ENCODE data around the gene KCNMB2. TPM values are rescaled to one million over a fixed set of nuclear protein-coding genes. Genes with fewer than 3 reads are reported as not detected.

KCNMB2 gene
- total and polyA plus RNA-seq, 2 experiments from 2014 or later, result 2.4 TPM; not detected in 1

DNA sequence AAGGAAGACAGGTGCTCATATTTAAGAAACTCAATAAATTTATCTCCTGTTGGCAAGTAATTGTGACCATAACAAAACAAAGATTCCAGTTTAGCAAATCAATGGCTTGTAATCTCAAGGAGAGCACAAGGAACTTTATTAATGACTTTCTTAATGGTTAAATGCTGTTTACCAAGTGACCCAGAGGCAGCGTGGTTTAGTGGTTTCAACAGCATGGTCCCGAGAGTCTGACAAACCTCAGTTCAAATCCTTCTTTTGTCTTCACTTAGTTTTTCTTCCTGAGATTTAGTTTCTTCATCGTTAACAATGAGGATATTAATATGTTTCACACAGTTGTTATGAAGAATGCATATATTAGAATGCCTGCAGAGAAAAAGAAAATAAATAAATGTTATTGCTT is 212.6 kb downstream of the KCNMB2 start:
- no peaks in the 10 kb centered on the region for H3K36me3 ChIP-seq (replicated peaks; ENCODE audit: insufficient read depth, low read depth)
- no peak overlapping the region for H3K4me3 ChIP-seq
- no peak for DNase-seq (ENCODE audit: low spot score)
- no peaks in the 10 kb centered on the region for H3K79me2 ChIP-seq
- H3K9me3 ChIP-seq (ENCODE audit: low read depth), result no peaks in the 10 kb centered on the region
- no peaks in the 10 kb centered on the region for H4K20me1 ChIP-seq (ENCODE audit: insufficient read depth, poor library complexity, severe bottlenecking)
- no peak overlapping the region for H3K4me2 ChIP-seq
- peaks cover 7% of the 10 kb centered on the region for H3K27me3 ChIP-seq
- H3K9me2 ChIP-seq (replicated peaks; ENCODE audit: insufficient read depth), result no peaks in the 10 kb centered on the region
- 88% methylated on average over 3 of the region's 3 CpGs for WGBS (ENCODE audit: low lambda C conversion rate, missing lambda C conversion rate)
- TF ChIP-seq EZH2phosphoT487 (IDR thresholded peaks at IDR 0.05; ENCODE audit: low read depth, severe bottlenecking, unreplicated experiment), result no peak
- TF ChIP-seq EZH2 (IDR thresholded peaks at IDR 0.05; ENCODE audit: borderline replicate concordance), result no peak
- TF ChIP-seq CTCF (IDR thresholded peaks at IDR 0.05; ENCODE audit: poor library complexity), result no peak
- H3K4me1 ChIP-seq (ENCODE audit: insufficient read depth), result no peaks in the 10 kb centered on the region
- H3K27ac ChIP-seq, result no peak overlapping the region
- no peak overlapping the region for H2AFZ ChIP-seq

GRCh38 chr3:178749471-178749870 is 213.2 kb downstream of the KCNMB2 start:
- Histone ChIP-seq H3K27ac (no peak overlapping the region), H3K36me3 (replicated peaks; ENCODE audit: insufficient read depth, low read depth) (no peaks in the 10 kb centered on the region), H3K27me3 (peaks cover 7% of the 10 kb centered on the region), H3K4me3 (no peak overlapping the region), H4K20me1 (ENCODE audit: insufficient read depth, poor library complexity, severe bottlenecking) (no peaks in the 10 kb centered on the region), H3K4me1 (ENCODE audit: insufficient read depth) (no peaks in the 10 kb centered on the region), H3K79me2 (no peaks in the 10 kb centered on the region), H2AFZ (no peak overlapping the region), H3K9me2 (replicated peaks; ENCODE audit: insufficient read depth) (no peaks in the 10 kb centered on the region), H3K4me2 (no peak overlapping the region), H3K9me3 (ENCODE audit: low read depth) (no peaks in the 10 kb centered on the region)
- TF ChIP-seq EZH2phosphoT487 (IDR thresholded peaks at IDR 0.05; ENCODE audit: low read depth, severe bottlenecking, unreplicated experiment) (no peak), CTCF (IDR thresholded peaks at IDR 0.05; ENCODE audit: poor library complexity) (no peak), EZH2 (IDR thresholded peaks at IDR 0.05; ENCODE audit: borderline replicate concordance) (no peak)
- 91% methylated on average over 2 of the region's 2 CpGs for WGBS (ENCODE audit: low lambda C conversion rate, missing lambda C conversion rate)
- no peak for DNase-seq (ENCODE audit: low spot score)

DNA sequence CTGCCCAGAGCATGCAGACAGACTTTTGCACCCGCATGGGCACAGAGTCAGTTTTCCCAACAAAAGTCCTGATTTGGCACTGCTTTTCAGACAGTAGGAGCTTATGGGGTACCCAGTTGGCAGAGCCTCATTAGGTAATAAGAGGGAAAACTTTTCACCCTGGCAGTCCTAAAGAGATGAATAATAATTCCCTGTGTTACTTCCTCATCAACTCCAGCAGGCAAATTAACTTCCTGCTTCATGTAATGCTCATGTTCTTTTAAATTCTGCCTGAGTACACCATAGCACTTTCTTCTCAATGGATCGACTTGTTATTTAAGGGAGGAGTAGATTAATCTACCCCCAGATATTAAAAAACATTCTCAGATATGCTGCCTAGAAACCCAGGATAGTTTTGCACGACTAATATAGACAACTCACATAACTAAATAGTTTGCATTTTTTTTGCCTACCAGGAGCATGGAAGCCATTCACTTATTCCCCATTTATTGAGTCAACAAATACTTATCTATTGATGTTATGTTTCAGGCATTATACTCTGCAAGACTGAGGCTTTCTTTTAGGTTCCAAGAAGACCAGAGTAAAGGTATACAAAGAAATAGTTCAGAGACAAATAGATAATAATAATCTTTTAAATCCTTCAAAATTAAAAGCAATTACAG is 214.5 kb downstream of the KCNMB2 start:
- no peak overlapping the region for H3K27ac ChIP-seq
- H3K4me2 ChIP-seq, result no peak overlapping the region
- no peaks in the 10 kb centered on the region for H3K79me2 ChIP-seq
- no peaks in the 10 kb centered on the region for H3K36me3 ChIP-seq (replicated peaks; ENCODE audit: insufficient read depth, low read depth)
- no peak overlapping the region for H2AFZ ChIP-seq
- DNase-seq (ENCODE audit: low spot score), result no peak
- no peaks in the 10 kb centered on the region for H3K9me2 ChIP-seq (replicated peaks; ENCODE audit: insufficient read depth)
- H3K9me3 ChIP-seq (ENCODE audit: low read depth), result no peaks in the 10 kb centered on the region
- no peaks in the 10 kb centered on the region for H3K4me1 ChIP-seq (ENCODE audit: insufficient read depth)
- no peak for TF ChIP-seq EZH2phosphoT487 (IDR thresholded peaks at IDR 0.05; ENCODE audit: low read depth, severe bottlenecking, unreplicated experiment)
- TF ChIP-seq EZH2 (IDR thresholded peaks at IDR 0.05; ENCODE audit: borderline replicate concordance), result no peak
- no peak for TF ChIP-seq CTCF (IDR thresholded peaks at IDR 0.05; ENCODE audit: poor library complexity)
- peaks cover 7% of the 10 kb centered on the region for H3K27me3 ChIP-seq
- H4K20me1 ChIP-seq (ENCODE audit: insufficient read depth, poor library complexity, severe bottlenecking), result no peaks in the 10 kb centered on the region
- no peak overlapping the region for H3K4me3 ChIP-seq
- WGBS (ENCODE audit: low lambda C conversion rate, missing lambda C conversion rate), result 78% methylated on average over 3 of the region's 3 CpGs

Measured in hepatocyte (in vitro differentiated cells).